ENCODE data around the gene PRDM7. TPM values are rescaled to one million over a fixed set of nuclear protein-coding genes. Genes with fewer than 3 reads are reported as not detected.

PRDM7 gene
- total and polyA plus RNA-seq, 12 donors, result not detected

DNA sequence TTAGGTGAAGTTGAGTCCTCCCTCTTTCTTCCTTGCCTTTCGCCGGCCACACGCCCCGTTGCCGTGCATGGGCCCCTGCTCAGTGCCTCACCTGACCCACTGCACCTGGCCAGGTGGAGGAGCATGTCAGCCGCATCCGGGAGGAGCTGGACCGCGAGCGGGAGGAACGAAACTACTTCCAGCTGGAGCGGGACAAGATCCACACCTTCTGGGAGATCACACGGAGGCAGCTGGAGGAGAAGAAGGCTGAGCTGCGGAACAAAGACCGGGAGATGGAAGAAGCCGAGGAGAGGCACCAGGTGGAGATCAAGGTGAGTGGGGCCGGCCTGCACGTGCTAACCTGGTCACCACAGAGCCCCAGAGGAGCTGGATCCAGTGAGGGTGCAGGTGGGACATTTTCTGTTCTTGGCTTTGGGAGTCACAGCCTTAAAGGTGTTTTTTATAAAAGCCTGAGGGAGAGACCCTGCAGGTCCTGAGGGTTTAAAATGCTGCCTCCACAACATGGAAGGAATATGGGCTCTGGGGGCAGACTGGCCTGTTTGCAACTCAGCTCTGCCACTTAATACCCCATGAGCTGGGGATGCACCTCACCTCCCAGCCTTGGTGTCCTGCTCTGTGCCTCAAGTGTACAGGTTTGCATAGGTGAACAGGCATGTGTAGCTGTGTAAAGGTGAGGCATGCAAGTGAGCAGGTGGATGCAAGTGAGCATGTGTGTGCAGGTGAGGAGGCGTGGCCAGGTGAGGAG lies 45.8 kb downstream of the PRDM7 start:
- H3K27me3 ChIP-seq, result no peaks in the 10 kb centered on the region
- no peak overlapping the region for H3K4me3 ChIP-seq
- no peak overlapping the region for H3K27ac ChIP-seq
- DNase-seq, result no peak
- WGBS, 4 donors, result 91 to 95% (median 94%) methylated on average over 19 of the region's 19 CpGs
- H3K4me1 ChIP-seq (replicated peaks in 1 of 2), result no peaks in the 10 kb centered on the region
- H3K9me3 ChIP-seq (replicated peaks in 1 of 3), result no peaks in the 10 kb centered on the region
- intact Hi-C loops (cut with DNase I), result no loop called here
- TF ChIP-seq CTCF (IDR thresholded peaks at IDR 0.05), result no peak
- TF ChIP-seq POLR2A (IDR thresholded peaks at IDR 0.05), result no peak
- H3K36me3 ChIP-seq (replicated peaks in 1 of 2), result peaks cover 0 to 15% of the 10 kb centered on the region in 2 donors

- Histone ChIP-seq H3K4me3 (no peak overlapping the region), H3K27ac (no peak overlapping the region), H3K4me1 (replicated peaks in 1 of 2) (no peaks in the 10 kb centered on the region), H3K36me3 (replicated peaks in 1 of 2) (peaks cover 0 to 4% of the 10 kb centered on the region in 2 donors), H3K27me3 (no peaks in the 10 kb centered on the region), H3K9me3 (replicated peaks in 1 of 3) (no peaks in the 10 kb centered on the region)
- no peak for DNase-seq
- 91 to 94% (median 91%) methylated on average over 7 to 12 of the region's 12 CpGs for WGBS, 4 donors
- TF ChIP-seq POLR2A (IDR thresholded peaks at IDR 0.05) (no peak), CTCF (IDR thresholded peaks at IDR 0.05) (no peak)
- intact Hi-C loops (cut with DNase I), result no loop called here
Measured at GRCh38 chr16:90028985-90029384, 48.1 kb downstream of the PRDM7 start.

DNA sequence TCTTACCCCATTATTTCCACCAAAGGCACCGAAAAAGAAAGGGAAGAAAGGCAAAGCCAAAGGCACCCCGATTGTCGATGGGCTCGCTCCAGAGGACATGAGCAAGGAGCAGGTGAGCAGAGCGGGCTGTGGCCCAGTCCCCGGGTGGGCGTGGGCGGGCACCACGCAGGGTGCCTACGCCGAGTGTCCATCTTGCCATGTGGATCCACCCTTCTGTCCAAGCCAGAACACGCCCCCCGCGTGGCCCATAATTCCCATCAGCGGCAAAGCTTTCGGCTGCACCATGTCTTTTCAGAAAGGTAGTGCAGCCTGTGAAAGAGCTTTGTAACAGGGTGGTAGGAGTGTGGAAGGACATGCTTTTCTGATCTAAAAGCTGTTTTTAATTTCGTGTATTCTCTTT lies 49.5 kb downstream of the PRDM7 start:
- Histone ChIP-seq H3K27me3 (no peaks in the 10 kb centered on the region), H3K9me3 (replicated peaks in 1 of 3) (no peaks in the 10 kb centered on the region), H3K27ac (no peak overlapping the region), H3K4me3 (no peak overlapping the region), H3K36me3 (replicated peaks in 1 of 2) (peaks cover 0 to under 1% of the 10 kb centered on the region in 2 donors), H3K4me1 (replicated peaks in 1 of 2) (peaks cover 0 to 8% of the 10 kb centered on the region in 2 donors)
- intact Hi-C loops (cut with DNase I), result no loop called here
- 90 to 97% (median 92%) methylated on average over 8 to 17 of the region's 17 CpGs for WGBS, 4 donors
- DNase-seq, result no peak
- TF ChIP-seq POLR2A (IDR thresholded peaks at IDR 0.05), result no peak
- TF ChIP-seq CTCF (IDR thresholded peaks at IDR 0.05), result no peak

DNA sequence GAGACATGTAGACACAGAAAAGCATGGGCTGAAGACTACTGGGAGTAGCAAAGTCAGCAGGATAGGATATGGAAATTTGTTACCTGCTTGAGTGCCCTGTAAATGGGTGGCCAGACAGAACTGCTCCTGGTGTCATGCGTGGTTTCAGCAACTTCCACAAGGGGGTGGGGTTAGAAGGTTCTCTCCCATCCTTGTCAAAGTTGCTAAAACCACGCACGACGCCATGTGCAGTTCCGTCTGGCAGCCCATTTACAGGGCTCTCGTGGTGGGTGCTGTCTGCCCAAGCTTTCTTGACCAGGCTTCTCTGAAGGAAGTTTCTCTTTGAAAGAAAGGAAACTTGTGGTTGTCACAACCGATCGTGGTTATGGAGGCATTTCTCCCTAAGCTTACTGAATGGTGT lies 51.0 kb downstream of the PRDM7 start:
- peaks cover 0 to 13% of the 10 kb centered on the region in 2 donors for H3K4me1 ChIP-seq (replicated peaks in 1 of 2)
- H3K27ac ChIP-seq, result no peak overlapping the region
- no peak overlapping the region for H3K4me3 ChIP-seq
- no peaks in the 10 kb centered on the region for H3K9me3 ChIP-seq (replicated peaks in 1 of 3)
- no peaks in the 10 kb centered on the region for H3K36me3 ChIP-seq (replicated peaks in 1 of 2)
- intact Hi-C loops (cut with DNase I), result no loop called here
- DNase-seq, result no peak
- TF ChIP-seq CTCF (IDR thresholded peaks at IDR 0.05) (no peak), POLR2A (IDR thresholded peaks at IDR 0.05) (no peak)
- no peaks in the 10 kb centered on the region for H3K27me3 ChIP-seq
- WGBS, 4 donors, result 78 to 81% (median 79%) methylated on average over 8 of the region's 8 CpGs

Measured in adrenal gland (tissue), 12 donors.